ENCODE data around the gene SEC61A2.
A peak's percentile ranks its signal among the peaks of the same experiment; 100 is the strongest.
"Not testable (repeated sequence)": the region's sequence is repeated elsewhere in the genome, so short reads cannot be mapped to it uniquely, and the experiment has no call there.

Gene SEC61A2

DNA sequence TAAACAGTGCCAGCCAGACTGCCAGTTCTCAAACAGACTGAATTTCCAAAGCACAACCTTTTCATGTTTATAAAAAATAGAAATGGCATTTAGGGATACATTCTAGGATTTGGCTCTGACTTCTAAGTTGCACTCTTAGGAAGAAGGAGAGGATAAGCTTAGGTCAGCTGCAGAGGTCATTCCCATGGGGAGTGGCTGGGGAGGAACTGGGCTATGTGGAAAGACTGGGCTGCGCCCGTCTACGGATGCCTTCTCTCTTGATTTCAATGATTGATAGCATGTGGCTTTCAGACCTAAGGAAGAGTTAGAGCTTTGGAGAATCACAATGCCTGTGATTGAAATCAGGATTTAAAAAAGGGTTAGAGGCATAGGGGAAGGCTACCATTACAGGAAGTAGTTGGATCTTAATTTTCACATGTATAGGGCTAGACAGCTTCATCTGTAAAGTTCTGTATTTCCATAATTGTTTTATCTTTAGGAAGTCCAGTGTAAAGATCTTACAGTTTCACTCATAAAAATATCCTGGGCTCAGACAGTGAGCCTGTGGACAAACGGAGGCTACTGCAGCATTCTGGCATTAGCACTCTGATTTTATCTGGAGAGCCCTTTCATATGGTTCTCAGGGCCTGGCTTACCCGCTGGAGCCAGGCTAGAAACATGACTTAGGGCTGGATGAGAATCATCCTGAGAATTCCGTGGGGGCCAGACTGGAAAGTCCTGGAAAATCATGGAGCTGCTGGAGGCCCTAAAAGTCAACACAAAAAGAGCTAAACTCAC is 36.7 kb downstream of the SEC61A2 start:
- TF ChIP-seq, protein P1, sequence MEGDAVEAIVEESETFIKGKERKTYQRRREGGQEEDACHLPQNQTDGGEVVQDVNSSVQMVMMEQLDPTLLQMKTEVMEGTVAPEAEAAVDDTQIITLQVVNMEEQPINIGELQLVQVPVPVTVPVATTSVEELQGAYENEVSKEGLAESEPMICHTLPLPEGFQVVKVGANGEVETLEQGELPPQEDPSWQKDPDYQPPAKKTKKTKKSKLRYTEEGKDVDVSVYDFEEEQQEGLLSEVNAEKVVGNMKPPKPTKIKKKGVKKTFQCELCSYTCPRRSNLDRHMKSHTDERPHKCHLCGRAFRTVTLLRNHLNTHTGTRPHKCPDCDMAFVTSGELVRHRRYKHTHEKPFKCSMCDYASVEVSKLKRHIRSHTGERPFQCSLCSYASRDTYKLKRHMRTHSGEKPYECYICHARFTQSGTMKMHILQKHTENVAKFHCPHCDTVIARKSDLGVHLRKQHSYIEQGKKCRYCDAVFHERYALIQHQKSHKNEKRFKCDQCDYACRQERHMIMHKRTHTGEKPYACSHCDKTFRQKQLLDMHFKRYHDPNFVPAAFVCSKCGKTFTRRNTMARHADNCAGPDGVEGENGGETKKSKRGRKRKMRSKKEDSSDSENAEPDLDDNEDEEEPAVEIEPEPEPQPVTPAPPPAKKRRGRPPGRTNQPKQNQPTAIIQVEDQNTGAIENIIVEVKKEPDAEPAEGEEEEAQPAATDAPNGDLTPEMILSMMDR (IDR thresholded peaks at IDR 0.05; ENCODE audit: low read depth, low read length) = no peak
- no peak overlapping the region for H3K4me3 ChIP-seq (replicated peaks in 1 of 2; ENCODE audit: low read depth in 2 of 2, low read length in 2 of 2)
- no peak for DNase-seq (ENCODE audit: low read depth in 2 of 2)

DNA sequence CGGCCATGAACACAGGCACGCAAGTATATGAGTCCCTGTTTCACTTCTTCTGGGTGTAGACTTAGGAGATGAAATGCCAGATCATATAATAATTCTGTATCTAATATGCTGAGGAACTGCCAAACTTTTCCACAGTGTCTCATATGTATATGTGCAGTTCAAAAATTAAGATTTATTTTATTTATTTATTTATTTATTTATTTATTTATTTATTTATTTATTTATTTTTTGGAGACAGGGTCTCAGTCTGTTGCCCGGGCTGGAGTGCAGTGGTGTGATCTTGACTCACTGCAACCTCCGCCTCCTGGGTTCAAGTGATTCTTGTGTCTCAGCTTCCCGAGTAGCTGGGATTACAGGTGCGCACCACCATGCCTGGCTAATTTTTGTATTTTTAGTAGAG is 42.0 kb downstream of the SEC61A2 start:
- H3K4me3 ChIP-seq (replicated peaks in 1 of 2; ENCODE audit: low read depth in 2 of 2, low read length in 2 of 2); DNase-seq (ENCODE audit: low read depth in 2 of 2): not testable (repeated sequence)

DNA sequence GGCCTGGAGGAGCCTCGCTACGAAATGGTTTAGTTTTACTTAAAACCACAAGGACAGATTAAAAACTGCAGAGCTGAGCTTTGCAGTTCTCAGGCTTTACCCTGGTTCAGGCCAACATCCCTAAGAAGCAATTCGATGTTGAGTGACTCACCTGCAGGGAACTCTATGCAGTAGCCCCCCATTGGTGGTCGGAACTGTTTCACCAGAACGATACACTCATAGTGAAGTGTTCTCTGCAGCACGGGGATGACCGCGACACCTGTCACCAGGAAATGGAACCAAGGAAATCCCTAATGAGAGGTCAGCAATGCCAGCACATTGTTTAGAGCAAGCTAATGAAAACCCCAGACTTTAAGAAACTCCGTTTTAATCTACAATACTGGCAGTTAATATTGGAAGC is 48.2 kb downstream of the SEC61A2 start:
- peak in 1 of 2 donors; percentile 16 for DNase-seq (ENCODE audit: low read depth in 2 of 2)
- no peak overlapping the region for H3K4me3 ChIP-seq (replicated peaks in 1 of 2; ENCODE audit: low read depth in 2 of 2, low read length in 2 of 2)
- TF ChIP-seq, protein P1 (IDR thresholded peaks at IDR 0.05; ENCODE audit: low read depth, low read length) = no peak

DNA sequence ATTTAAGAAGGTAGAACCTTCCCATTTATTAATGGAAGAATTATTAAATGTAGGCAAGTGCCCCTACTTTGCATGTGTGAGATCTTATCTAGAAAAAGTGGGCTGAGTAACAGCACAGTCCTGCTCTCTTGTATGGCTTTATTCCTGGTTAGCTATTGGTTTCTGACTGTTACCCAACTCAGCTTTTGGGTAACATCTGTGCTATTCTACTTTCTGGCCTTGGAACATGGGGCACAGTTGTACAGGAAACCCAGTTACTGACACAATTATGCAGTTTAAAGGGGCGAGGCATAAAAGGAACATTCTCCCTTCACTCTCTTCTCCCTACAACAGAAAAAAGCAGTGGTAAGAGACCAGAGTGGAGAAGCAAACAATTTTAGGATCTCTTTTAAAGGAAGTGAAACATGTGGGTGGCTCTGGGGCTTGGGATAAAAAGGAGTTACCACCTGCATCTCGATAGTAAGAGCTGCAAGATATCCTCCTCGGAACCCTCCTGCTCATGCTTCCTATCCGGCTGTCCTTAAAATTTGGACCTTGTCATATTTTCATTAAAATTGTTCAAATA is 50.2 kb downstream of the SEC61A2 start:
- no peak for DNase-seq (ENCODE audit: low read depth in 2 of 2)
- TF ChIP-seq, protein P1 (IDR thresholded peaks at IDR 0.05; ENCODE audit: low read depth, low read length) = no peak
- H3K4me3 ChIP-seq (replicated peaks in 1 of 2; ENCODE audit: low read depth in 2 of 2, low read length in 2 of 2) = no peak overlapping the region

DNA sequence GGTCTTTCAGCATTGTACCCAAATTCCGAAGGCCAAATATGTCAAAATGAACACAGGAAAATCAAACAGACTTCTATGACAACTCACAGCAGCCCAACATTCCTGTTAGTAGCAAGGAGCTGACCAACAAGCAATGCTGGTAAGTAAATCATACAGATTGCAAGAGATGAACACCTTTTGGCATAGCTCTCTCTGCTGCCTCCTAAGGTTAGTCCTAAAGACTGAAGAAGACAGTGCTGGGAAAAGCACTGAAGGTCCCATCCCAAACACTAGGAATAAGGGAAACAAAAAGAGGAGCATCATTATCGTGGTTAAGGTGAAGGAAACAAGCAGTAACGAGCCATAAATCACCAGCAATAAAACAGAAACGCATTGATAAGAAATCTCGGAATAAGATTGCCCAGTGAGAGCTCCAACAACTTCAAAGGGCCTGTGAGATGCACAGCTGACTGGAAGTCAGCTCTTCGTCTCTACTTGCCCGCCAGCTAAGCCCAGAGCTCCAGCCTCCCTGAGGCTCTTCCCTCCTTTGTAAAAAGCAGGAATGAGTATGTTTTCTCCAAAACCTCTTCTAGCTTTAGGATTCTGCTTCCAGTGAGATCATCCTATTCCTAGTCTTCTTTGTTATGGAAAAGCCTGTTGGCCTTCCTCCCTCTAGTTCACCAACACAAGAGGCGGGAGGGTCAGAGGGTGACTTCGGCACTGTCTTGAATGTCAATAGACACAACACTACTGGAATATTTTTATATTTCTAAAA is 50.9 kb downstream of the SEC61A2 start:
- TF ChIP-seq, protein P1 (IDR thresholded peaks at IDR 0.05; ENCODE audit: low read depth, low read length) = no peak
- no peak for DNase-seq (ENCODE audit: low read depth in 2 of 2)
- H3K4me3 ChIP-seq (replicated peaks in 1 of 2; ENCODE audit: low read depth in 2 of 2, low read length in 2 of 2) = no peak overlapping the region

DNA sequence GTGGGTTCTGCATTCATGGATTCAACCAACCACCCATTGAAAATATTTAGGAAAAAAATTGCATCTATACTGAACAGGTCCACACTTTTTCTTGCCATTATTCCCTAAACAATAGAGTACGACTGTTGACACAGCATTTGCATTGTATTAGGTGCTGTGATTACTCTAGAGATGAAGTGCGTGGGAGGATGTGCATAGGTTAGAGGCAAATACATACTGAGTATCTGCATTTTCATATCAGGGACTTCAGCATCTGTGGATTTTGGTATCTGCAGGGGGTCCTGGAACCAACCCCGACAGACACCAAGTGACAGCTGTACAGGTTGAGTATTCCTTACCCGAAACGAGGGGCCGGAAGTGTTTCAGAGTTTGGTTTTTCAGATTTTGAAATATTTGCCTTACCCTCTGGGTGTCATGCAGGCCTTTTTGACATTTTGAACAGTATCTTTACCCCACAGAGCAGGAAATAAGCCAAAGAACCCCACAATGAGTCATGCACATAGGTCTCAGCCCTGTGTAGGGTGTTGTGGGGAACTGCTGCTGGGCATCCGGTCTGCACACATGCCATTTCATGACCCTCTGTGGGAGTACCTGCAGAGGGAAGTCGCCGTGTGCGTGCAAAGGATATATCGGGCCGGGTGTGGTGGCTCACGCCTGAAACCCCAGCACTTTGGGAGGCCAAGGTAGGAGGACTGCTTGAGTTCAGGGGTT is 51.7 kb downstream of the SEC61A2 start:
- DNase-seq (ENCODE audit: low read depth in 2 of 2) = peak; percentile 7 to 33

More for the DNA sequence above, 51.7 kb downstream of the SEC61A2 start:
- no peak overlapping the region for H3K4me3 ChIP-seq (replicated peaks in 1 of 2; ENCODE audit: low read depth in 2 of 2, low read length in 2 of 2)
- TF ChIP-seq, protein P1 (IDR thresholded peaks at IDR 0.05; ENCODE audit: low read depth, low read length) = no peak
